ENCODE measurements around the gene CLCA1. TPM values are rescaled to one million over a fixed set of nuclear protein-coding genes. Genes with fewer than 3 reads are reported as not detected.

Gene CLCA1
- total RNA-seq, 1 experiment from 2014 or later: not detected

- Histone ChIP-seq H3K14ac (ENCODE audit: insufficient read depth, low read length) (peak overlapping the region; percentile 90; the same call in 1 of the 2 replicates), H3K27me3 (ENCODE audit: insufficient read depth, low read length) (no peaks in the 10 kb centered on the region), H3K56ac (ENCODE audit: insufficient read length, low read depth, low read length) (no peak overlapping the region), H2BK120ac (ENCODE audit: low read depth, low read length, poor library complexity, severe bottlenecking) (peak overlapping the region; percentile 92), H3K23ac (ENCODE audit: insufficient read length, low read depth, low read length) (no peak overlapping the region), H2BK5ac (ENCODE audit: insufficient read length, low read length) (peak overlapping the region; percentile 94), H3K79me2 (ENCODE audit: insufficient read depth, low read length) (no peaks in the 10 kb centered on the region), H2BK20ac (ENCODE audit: low read depth, low read length, poor library complexity, severe bottlenecking) (no peak overlapping the region), H3T11ph (ENCODE audit: low read length) (peak overlapping the region; percentile 82), H3K9ac (ENCODE audit: extremely low read depth, insufficient read length, low read length) (peak overlapping the region; percentile 78), H3K9me3 (ENCODE audit: control insufficient read depth, low read depth, low read length) (no peaks in the 10 kb centered on the region), H3K23me2 (ENCODE audit: insufficient read length, low read depth, low read length, poor library complexity, severe bottlenecking) (peaks cover 9% of the 10 kb centered on the region), H3K79me1 (ENCODE audit: insufficient read depth, low read depth, low read length, poor library complexity, severe bottlenecking) (no peaks in the 10 kb centered on the region), H4K91ac (ENCODE audit: insufficient read length, low read depth, low read length) (peak overlapping the region; percentile 88), H4K20me1 (ENCODE audit: control insufficient read depth, insufficient read depth, insufficient read length) (peaks cover 2% of the 10 kb centered on the region), H3K4me1 (ENCODE audit: insufficient read depth, low read length) (peaks cover 2% of the 10 kb centered on the region; the same call in 1 of the 2 replicates), H3K4me2 (ENCODE audit: insufficient read depth, insufficient read length, low read length) (peak overlapping the region; percentile 85), H2AK5ac (ENCODE audit: insufficient read length, low read length) (peak overlapping the region; percentile 67), H3K27ac (ENCODE audit: insufficient read length, low read depth, low read length) (peak overlapping the region; percentile 97), H4K8ac (replicated peaks; ENCODE audit: insufficient read length, low read depth, low read length) (no peak overlapping the region), H2BK12ac (ENCODE audit: insufficient read length, low read depth, low read length) (peak overlapping the region; percentile 98), H2BK15ac (ENCODE audit: low read depth, low read length) (no peak overlapping the region), H2AFZ (ENCODE audit: low read length) (peak overlapping the region; percentile 70), H3K18ac (ENCODE audit: insufficient read length, low read depth, low read length) (peak overlapping the region; percentile 96), H4K5ac (ENCODE audit: insufficient read length, low read depth, low read length) (peak overlapping the region; percentile 68), H3K4ac (ENCODE audit: low read depth, low read length) (peak overlapping the region; percentile 92)
- Mint-ChIP-seq H3K9me3 (peaks cover 2 to 3% of the 10 kb centered on the region in 2 experiments; a peak in 2 of 5 replicates), H3K36me3 (ENCODE audit: insufficient read depth in 1 of 3, low read depth in 3 of 3) (peaks cover 0 to 1% (median 0%) of the 10 kb centered on the region in 3 experiments; a peak in 1 of 7 replicates), H3K4me3 (peak overlapping the region; percentile 82 to 87), H3K27ac (peak overlapping the region; percentile 97 to 99 (median 99)), H3K4me1 (peaks cover 27 to 42% of the 10 kb centered on the region in 2 experiments), H3K27me3 (ENCODE audit: low read depth) (no peaks in the 10 kb centered on the region)
- no peak for TF ChIP-seq CTCF (conservative IDR thresholded peaks at IDR 0.05)
- no CpG with 5 or more reads among the region's 18 CpGs for WGBS (ENCODE audit: extremely low coverage, insufficient read length, low lambda C conversion rate)
- peak; percentile 74 for DNase-seq
These were observed 34.8 kb downstream of the CLCA1 start for GRCh38 chr1:86503406-86504136.

Data from H9 (cell line).